Endodermal cell (in vitro differentiated cells): ENCODE measurements around the gene NDRG3. TPM values are rescaled to one million over a fixed set of nuclear protein-coding genes. Genes with fewer than 3 reads are reported as not detected.

Experiments used
- DNase-seq: peaks from one replicate; pipeline ENCODE4 v3.0.0-alpha.2; 2017
- H3K27ac ChIP-seq: 2 replicates; pipeline ENCODE4 v1.5.1; 2013; ENCODE audit warnings: mild to moderate bottlenecking, low read depth, low read length, moderate library complexity
- H3K27me3 ChIP-seq: 2 replicates; pipeline ENCODE4 v1.6.1; 2013; ENCODE audit warnings: mild to moderate bottlenecking, low read length, moderate library complexity; ENCODE audit not compliant: insufficient read depth, control insufficient read depth, poor library complexity, severe bottlenecking
- H3K36me3 ChIP-seq: 2 replicates; pipeline ENCODE4 v1.7.0; 2013; ENCODE audit warnings: mild to moderate bottlenecking, low read length, moderate library complexity; ENCODE audit not compliant: control insufficient read depth, insufficient read depth
- H3K4me1 ChIP-seq: one replicate; pipeline ENCODE4 v1.7.0; 2013; ENCODE audit warnings: low read length; ENCODE audit not compliant: control insufficient read depth, insufficient read depth
- H3K4me3 ChIP-seq: 2 replicates; pipeline ENCODE4 v1.5.1; 2013; ENCODE audit warnings: mild to moderate bottlenecking, low read length, moderate library complexity
- H3K9ac ChIP-seq: 2 replicates; pipeline ENCODE4 v1.6.1; 2013; ENCODE audit warnings: mild to moderate bottlenecking, low read length, moderate library complexity; ENCODE audit not compliant: poor library complexity, severe bottlenecking; ENCODE audit errors: extremely low read depth
- H3K9me3 ChIP-seq: 2 replicates; pipeline ENCODE4 v1.6.1; 2013; ENCODE audit warnings: mild to moderate bottlenecking, low read length, moderate library complexity; ENCODE audit not compliant: control insufficient read depth
- H3K27ac Mint-ChIP-seq: 2 replicates; pipeline ENCODE4 v1.8.0; 2020; ENCODE audit warnings: mixed read lengths
- H3K27me3 Mint-ChIP-seq: 2 replicates; pipeline ENCODE4 v1.8.0; 2021; ENCODE audit warnings: mild to moderate bottlenecking, mixed read lengths; ENCODE audit not compliant: insufficient read depth
- H3K36me3 Mint-ChIP-seq: 2 replicates; pipeline ENCODE4 v1.8.0; 2020; ENCODE audit warnings: low read depth, mixed read lengths
- H3K4me1 Mint-ChIP-seq: 2 replicates; pipeline ENCODE4 v1.8.0; 2020; ENCODE audit warnings: mixed read lengths
- H3K4me3 Mint-ChIP-seq: 2 replicates; pipeline ENCODE4 v1.8.0; 2020; ENCODE audit warnings: mild to moderate bottlenecking, moderate library complexity, mixed read lengths
- H3K9me3 Mint-ChIP-seq: 2 replicates; pipeline ENCODE4 v1.8.0; 2020; ENCODE audit warnings: mild to moderate bottlenecking, mixed read lengths
- CTCF ChIP-seq: fragments of 200-600 bp; sonication (generic); conservative IDR thresholded peaks from 2 replicates; pipeline ENCODE4 v1.5.0; 2021; ENCODE audit warnings: antibody characterized with exemption, mild to moderate bottlenecking
- WGBS, 2 experiments: methylation state at CpG; one replicate each; pipeline versions ENCODE4 v1.1.5 to v1.1.7; 2013; ENCODE audit warnings: missing lambda C conversion rate in 2 of 2, mixed read lengths in 1 of 2; ENCODE audit not compliant: insufficient coverage in 1 of 2, insufficient read length in 1 of 2; 5-methylcytosine and 5-hydroxymethylcytosine counted together
- total RNA-seq, 2 donors: library from RNA; stranded (reverse); fragmentation: NEBNext Ultra II Directional in 1 of 2; extraction: Animal tissue kit (Norgen Biotek cat#: 25700) in 1 of 2; gene quantifications; 2 replicates in 1 of 2; 3 replicates in 1 of 2; pipeline ENCODE4 v1.2.1, GENCODE V29; 2021

The NDRG3 gene
- total RNA-seq, 2 donors from 2014 or later, result 24.6 to 26.1 TPM

GRCh38 chr20:36777576-36777975 is 31.7 kb upstream of the NDRG3 start:
- H3K4me3 Mint-ChIP-seq, result no peak overlapping the region
- TF ChIP-seq CTCF, result no peak
- DNase-seq, result no peak

GRCh38 chr20:36777167-36777566 is 31.3 kb upstream of the NDRG3 start:
- WGBS, 2 experiments, result 73 to 81% methylated on average over 2 to 3 of the region's 3 CpGs
- no peak for DNase-seq
- Histone ChIP-seq H3K9ac (no peak overlapping the region), H3K4me1 (peaks cover 3% of the 10 kb centered on the region), H3K27ac (no peak overlapping the region), H3K4me3 (no peak overlapping the region), H3K36me3 (no peaks in the 10 kb centered on the region), H3K27me3 (no peaks in the 10 kb centered on the region), H3K9me3 (no peaks in the 10 kb centered on the region)
- Mint-ChIP-seq H3K9me3 (no peaks in the 10 kb centered on the region), H3K4me3 (no peak overlapping the region), H3K36me3 (no peaks in the 10 kb centered on the region), H3K27me3 (no peaks in the 10 kb centered on the region), H3K4me1 (peaks cover 20% of the 10 kb centered on the region), H3K27ac (peak overlapping the region; percentile 15)
- TF ChIP-seq CTCF, result no peak

More at GRCh38 chr20:36777576-36777975, 31.7 kb upstream of the NDRG3 start:
- Mint-ChIP-seq H3K9me3 (no peaks in the 10 kb centered on the region), H3K36me3 (peaks cover under 1% of the 10 kb centered on the region), H3K4me1 (peaks cover 20% of the 10 kb centered on the region), H3K27me3 (no peaks in the 10 kb centered on the region), H3K27ac (peak overlapping the region; percentile 15)
- Histone ChIP-seq H3K9ac (no peak overlapping the region), H3K4me1 (peaks cover 3% of the 10 kb centered on the region), H3K9me3 (no peaks in the 10 kb centered on the region), H3K4me3 (no peak overlapping the region), H3K36me3 (no peaks in the 10 kb centered on the region), H3K27ac (no peak overlapping the region), H3K27me3 (no peaks in the 10 kb centered on the region)
- 86% methylated on average over 3 of the region's 3 CpGs; no CpG with 5 or more reads in 1 of the 2 experiments for WGBS, 2 experiments

- DNase-seq, result no peak
- Histone ChIP-seq H3K27me3 (no peaks in the 10 kb centered on the region), H3K4me3 (no peak overlapping the region), H3K9me3 (no peaks in the 10 kb centered on the region), H3K27ac (no peak overlapping the region), H3K4me1 (peaks cover 3% of the 10 kb centered on the region), H3K9ac (no peak overlapping the region), H3K36me3 (no peaks in the 10 kb centered on the region)
- no peak overlapping the region for H3K4me3 Mint-ChIP-seq
- H3K27ac Mint-ChIP-seq, result no peak overlapping the region
- H3K27me3 Mint-ChIP-seq, result no peaks in the 10 kb centered on the region
- peaks cover 20% of the 10 kb centered on the region for H3K4me1 Mint-ChIP-seq
- H3K36me3 Mint-ChIP-seq, result no peaks in the 10 kb centered on the region
- no peak for TF ChIP-seq CTCF
- 89 to 92% methylated on average over 3 of the region's 3 CpGs for WGBS, 2 experiments
- no peaks in the 10 kb centered on the region for H3K9me3 Mint-ChIP-seq
Measured at GRCh38 chr20:36775826-36776225, 29.9 kb upstream of the NDRG3 start.
